ENCODE measurements around the gene TBC1D10A.

The TBC1D10A gene, protein sequence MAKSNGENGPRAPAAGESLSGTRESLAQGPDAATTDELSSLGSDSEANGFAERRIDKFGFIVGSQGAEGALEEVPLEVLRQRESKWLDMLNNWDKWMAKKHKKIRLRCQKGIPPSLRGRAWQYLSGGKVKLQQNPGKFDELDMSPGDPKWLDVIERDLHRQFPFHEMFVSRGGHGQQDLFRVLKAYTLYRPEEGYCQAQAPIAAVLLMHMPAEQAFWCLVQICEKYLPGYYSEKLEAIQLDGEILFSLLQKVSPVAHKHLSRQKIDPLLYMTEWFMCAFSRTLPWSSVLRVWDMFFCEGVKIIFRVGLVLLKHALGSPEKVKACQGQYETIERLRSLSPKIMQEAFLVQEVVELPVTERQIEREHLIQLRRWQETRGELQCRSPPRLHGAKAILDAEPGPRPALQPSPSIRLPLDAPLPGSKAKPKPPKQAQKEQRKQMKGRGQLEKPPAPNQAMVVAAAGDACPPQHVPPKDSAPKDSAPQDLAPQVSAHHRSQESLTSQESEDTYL

DNA sequence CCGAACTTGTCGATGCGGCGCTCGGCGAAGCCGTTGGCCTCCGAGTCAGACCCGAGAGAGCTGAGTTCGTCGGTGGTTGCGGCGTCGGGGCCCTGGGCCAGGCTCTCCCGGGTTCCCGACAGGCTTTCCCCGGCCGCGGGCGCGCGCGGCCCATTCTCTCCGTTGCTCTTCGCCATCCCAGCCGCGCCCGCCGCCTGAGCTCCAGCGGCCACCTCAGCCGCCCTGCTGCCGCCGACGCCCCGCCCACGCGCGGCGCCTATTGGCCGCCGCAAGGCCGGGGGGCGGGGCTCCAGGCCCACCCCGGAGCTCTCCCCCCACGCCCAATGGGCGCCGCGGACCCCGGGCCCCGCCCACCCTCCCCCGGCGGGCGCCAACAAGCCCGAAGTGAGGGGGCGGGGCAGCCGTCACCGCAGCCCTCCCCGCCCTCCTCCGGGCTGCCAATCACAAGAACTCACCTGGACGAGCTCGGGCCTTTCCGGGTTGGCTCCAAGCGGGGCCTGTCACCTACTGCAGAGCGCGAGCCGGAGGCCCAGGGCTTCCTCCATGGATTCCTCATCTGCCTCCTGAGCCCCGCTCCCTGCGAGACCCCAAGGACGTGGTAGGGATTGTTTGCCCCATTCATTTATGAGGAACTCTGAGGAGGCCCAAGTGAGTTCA is at the start of gene TBC1D10A:
TBC1D10A (minus strand) TSS at position 236 of the 657 bp plus-strand sequence; CDS start at position 176, 60 bp downstream.
- in situ Hi-C loops (cut with MboI; ENCODE audit: low sequenced_read_pairs) = no loop called here

DNA sequence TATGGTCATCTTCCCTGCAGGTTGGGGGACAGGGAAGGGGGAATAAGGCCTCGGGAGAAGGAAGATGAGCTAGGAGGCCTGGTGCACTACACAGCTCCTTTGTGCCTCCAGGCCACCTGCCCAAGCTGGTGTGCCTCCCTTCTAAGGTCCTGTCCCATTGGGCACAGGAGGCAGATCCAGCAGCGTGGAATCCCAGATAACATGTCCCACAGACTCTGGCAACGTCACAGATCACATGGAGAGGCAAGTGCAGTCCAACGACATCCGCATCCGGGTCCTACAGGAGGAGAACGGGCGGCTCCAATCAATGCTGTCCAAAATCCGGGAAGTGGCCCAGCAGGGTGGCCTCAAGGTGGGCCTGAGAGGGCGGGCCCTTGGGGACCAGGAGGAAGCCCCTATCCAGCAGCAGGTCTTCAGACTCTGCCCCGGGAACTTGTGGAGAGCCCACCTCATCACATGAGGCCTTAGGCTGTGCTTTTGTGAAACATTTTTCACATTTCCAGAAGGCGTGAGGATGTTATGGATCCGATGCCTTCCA is 48.6 kb upstream of the TBC1D10A start:
- in situ Hi-C loops (cut with MboI; ENCODE audit: low sequenced_read_pairs) = no loop called here

DNA sequence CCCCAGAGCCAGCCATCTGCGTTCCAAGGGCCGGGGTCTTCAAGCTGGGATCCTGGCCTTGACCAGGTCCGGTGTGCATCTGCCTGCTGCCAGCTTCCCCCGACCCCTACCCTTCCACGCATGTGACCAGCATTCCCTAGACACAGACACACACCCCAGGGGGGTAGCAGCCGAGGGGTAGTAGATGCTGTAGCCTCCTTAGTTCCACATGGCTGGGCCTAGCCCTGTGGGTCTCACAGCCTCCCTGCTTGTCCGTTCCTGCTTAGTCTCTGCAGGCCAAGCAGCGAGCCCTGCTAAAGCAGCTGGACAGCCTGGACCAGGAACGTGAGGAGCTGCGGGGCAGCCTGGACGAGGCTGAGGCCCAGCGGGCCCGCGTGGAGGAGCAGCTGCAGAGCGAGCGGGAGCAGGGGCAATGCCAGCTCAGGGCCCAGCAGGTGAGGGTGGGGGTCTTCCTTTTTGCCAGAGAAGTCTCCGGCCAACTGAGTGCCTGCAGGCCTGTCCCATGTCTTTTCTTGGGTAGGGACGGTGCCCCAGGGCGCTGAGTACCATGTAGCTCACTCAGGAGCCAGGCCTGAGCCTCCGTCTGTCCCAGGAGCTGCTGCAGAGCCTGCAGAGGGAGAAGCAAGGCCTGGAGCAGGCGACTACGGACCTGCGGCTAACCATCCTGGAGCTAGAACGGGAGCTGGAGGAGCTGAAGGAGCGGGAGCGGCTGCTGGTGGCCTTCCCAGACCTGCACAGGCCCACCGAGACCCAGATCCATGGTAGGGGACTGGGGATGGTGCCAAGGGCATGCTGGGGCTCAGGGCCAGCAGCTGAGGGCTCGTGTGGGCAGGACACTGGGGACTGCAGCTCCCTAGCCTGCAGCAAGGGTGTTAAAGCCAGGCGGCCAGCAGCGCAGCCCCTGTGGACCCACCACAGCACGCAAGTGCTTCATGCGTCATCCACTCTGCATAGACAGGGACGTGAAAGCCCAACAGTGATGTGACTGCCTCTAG is 46.9 kb upstream of the TBC1D10A start:
- in situ Hi-C loops (cut with MboI; ENCODE audit: low sequenced_read_pairs) = no loop called here

DNA sequence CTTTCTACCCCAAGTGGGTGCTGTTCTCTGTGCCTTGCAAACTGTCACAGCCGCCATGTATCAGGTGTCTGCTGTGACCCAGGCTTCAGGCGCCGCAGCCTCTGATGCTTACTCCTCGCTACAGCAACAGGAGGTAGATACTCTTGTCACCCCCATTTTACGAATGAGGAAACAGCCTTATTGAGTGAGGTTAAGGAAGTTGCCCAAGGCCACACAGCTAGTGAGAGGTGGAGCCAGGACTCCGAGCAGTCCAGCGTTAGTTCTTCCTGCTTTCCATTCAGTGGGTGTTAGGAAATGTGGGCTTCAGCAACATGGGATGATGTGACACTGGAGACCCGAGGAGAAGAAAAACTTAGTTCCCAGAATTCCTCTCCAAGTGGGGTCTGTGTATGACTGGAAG is 46.2 kb upstream of the TBC1D10A start:
- in situ Hi-C loops (cut with MboI; ENCODE audit: low sequenced_read_pairs) = no loop called here

DNA sequence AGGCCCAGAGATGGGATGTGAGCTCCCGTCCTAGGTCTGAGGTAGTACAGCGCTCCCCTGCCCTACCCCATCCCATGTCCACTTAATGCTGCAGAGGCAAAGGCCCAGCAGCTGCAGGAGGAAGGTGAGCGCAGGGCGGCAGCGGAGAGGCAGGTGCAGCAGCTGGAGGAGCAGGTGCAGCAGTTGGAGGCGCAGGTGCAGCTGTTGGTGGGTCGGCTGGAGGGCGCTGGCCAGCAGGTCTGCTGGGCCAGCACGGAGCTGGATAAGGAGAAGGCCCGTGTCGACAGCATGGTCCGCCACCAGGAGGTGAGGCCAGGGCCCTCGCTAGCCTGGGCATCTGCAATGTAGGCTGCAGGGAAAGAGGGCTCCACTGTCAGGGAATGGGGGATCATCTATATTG is 45.2 kb upstream of the TBC1D10A start:
- in situ Hi-C loops (cut with MboI; ENCODE audit: low sequenced_read_pairs) = no loop called here

DNA sequence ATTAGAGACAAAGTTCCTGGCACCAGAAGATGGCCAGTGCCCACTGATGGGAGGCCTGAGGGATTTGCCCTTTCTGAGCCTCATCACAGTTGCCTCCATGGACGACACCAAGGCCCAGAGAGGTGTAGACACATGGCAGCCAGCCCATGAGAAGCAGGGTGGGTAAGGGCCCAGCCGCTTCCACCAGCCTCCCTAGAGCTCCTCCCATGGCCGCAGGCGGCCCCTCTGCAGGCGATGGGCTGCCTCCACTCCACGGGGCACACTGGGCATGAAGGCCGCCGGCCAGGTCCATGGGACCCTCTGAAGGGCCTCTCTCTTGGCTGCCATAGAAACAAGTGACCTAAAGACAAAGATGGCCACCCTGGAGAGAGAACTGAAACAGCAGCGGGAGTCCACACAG is 44.6 kb upstream of the TBC1D10A start:
- in situ Hi-C loops (cut with MboI; ENCODE audit: low sequenced_read_pairs) = no loop called here

DNA sequence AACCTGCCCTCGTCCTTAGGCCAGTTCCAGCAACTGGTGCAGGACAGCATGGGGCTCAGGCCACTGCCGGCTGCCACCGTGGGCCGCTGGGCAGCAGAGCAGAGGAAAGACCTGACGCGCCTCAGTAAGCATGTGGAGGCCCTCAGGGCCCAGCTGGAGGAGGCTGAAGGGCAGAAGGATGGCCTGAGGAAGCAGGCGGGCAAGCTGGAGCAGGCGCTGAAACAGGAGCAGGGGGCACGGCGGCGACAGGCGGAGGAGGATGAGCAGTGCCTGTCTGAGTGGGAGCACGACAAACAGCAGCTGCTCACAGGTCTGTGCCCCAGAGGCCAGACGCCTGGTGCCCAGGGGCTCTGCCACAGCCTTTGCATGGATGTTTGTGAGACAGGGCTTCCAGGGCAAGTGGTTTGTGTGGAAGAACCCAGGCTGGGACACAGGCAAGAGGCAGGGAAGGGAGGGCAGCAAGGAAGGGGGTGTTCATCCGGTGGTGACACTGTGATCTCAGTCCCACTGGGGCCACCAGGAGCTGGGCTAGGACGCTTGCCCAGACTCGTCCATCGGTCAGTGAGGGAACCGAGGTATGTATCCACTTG is 44.0 kb upstream of the TBC1D10A start:
- in situ Hi-C loops (cut with MboI; ENCODE audit: low sequenced_read_pairs) = no loop called here

DNA sequence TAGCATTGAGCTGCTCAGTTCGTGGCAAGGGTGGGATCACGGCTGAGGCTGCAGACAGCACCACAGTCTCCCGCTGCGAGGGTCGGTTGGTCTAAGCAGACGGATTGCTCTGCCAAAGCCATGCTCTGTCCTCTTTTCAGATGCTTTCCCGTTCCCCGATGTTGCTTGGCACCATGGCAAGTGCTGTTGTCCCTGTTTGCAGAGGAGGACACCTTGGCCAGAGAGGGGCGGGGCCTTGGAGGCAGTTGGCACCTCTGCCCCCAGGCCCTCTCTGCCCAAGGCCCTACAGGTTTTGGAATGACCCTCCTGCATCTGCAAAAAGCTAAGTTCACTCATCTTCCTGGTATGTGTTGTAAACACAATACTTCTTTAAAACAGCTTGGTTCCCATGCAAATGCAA is 41.7 kb upstream of the TBC1D10A start:
- in situ Hi-C loops (cut with MboI; ENCODE audit: low sequenced_read_pairs) = no loop called here

DNA sequence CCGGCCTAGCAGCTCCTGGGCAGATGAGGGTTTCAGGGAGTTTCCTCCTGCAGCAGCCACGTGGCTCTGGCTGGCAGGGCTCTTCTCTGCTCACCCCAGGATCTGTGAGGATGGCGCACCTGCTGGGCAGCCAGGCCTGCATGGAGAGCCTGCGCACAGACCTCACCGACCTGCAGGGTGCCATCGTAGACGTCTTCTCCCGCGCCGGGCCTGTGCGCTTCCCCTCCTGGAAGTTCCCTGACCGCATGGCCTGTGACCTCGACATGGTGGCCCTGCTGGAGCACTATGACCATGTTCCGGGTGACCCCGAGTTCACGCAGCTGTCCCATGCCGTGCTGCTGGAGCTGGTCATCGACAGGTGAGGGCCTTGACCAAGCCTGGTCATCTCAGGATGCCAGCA is 39.1 kb upstream of the TBC1D10A start:
- in situ Hi-C loops (cut with MboI; ENCODE audit: low sequenced_read_pairs) = no loop called here

DNA sequence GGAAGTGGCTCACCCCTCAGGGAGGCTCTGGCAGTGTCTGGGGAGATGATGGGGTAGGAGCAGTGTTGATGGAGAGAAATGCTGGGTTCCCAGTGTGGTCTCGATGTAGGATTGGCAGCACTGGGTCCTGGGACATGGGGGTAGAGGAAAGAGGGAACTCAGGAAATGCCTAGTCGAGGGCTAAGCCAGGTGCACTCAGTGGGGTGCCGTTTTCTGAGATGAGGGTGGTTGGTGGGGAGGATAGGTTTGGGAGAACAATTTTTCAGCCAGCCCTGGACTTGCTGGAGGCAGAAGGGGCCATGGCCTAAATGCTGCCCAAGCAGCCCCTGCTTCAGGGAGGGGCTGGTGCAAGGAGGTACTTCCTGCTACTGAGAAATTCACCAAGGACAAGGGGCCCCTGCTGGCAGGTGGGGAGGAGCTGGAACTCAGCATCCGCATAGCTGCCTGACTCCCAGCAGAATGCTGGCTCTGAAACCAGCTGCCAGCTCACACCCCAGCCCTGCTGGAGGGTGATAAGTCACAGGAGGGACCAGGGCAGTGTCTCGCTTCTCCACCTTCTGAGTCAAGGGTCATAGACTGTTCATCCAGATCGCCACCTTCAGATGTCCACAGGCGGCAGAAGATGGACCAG is 36.0 kb upstream of the TBC1D10A start:
- in situ Hi-C loops (cut with MboI; ENCODE audit: low sequenced_read_pairs) = no loop called here

DNA sequence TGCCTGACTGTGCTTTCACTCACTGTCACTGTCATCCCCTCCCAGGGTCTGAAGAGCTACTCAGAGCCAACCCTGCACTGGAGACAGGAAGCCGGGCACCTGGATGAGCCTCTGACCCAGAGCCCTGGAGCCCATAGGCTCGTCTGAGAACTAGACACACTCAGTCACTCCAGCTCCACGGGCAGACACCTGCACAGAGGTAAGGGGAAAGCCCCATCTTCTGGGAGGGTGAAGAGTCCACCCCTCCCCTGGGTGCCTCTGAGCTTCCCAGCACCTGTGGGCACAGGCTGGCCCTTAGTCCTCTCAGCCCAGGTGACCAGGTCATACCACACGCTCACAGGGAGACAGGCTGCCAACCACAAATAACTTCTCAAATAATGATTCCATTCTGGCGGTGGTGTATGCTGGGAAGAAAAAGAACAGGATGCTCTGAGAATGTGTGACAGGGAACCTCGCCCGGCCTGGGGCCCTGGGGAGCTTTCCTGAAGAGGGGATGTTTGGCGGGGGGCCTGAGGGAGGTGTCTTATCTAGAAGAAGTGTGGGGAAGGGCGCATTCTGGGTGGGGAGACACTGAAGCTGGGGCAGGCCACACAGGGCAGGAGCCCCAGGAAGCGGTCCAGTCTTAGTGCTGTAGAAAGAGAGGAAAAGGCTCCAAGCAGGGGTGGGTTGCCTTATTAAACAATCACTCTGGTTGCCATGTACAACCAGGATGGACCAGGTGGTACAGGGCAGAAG is 35.3 kb upstream of the TBC1D10A start:
- in situ Hi-C loops (cut with MboI; ENCODE audit: low sequenced_read_pairs) = no loop called here

DNA sequence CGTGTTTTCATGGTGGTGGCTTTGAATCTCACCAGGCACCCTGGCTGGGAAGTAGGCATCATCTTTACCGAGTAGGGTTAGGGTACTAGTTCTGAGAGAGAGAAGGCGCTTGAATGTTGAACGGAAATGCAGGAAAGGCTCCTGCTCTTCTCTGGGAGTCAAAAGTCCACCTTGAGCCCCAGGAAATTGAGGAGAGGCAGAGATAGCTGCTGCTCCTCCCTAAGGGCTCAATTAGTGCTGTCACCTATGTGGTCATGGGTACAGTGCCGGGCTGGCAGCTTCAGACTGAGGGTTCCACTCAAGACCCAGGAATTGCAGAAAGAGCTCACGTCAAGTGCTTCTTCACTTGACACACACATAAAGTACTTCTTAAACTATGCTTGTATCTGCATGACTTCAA is 31.8 kb upstream of the TBC1D10A start:
- in situ Hi-C loops (cut with MboI; ENCODE audit: low sequenced_read_pairs) = no loop called here

DNA sequence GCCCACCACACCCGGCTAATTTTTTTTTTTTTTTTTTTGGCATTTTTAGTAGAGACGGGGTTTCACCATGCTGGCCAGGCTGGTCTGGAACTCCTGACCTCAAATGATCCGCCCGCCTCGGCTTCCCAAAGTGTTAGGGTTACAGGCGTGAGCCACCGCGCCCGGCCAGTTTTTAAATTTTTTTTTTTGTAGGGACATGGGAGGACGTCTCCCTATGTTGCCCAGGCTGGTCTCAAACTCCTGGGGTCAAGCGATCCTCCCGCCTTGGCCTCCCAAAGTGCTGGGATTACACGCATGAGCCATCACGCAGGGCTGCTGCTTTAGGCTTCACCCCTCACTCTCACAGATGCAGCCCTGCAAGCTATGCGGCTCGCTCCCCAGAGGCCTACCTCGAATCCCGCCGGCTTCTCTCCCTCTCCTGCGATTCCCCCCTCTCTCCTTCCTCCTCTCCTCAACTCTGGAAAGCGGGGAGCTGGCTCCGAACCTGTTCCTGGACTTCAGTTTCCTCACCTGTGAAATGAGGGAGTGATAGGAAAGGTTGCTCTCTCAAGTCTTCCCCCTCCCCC is 31.0 kb upstream of the TBC1D10A start:
- in situ Hi-C loops (cut with MboI; ENCODE audit: low sequenced_read_pairs) = no loop called here

DNA sequence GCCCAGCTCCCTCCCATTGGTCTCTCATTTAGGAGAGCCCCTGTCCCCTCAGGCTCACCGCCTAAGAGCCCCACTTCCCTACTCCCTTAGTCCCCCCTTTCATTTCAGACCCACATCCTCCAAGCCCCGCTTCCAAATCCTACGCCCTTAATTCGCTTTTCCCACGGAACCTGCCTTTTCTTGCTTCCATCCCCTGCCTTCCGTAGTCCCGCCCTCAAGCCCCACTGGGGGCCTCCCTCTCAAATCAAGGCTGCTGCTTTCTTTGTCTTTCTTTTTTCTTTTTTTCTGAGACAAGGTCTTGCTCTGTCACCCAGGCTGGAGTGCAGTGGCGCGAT is 30.5 kb upstream of the TBC1D10A start:
- in situ Hi-C loops (cut with MboI; ENCODE audit: low sequenced_read_pairs) = no loop called here

DNA sequence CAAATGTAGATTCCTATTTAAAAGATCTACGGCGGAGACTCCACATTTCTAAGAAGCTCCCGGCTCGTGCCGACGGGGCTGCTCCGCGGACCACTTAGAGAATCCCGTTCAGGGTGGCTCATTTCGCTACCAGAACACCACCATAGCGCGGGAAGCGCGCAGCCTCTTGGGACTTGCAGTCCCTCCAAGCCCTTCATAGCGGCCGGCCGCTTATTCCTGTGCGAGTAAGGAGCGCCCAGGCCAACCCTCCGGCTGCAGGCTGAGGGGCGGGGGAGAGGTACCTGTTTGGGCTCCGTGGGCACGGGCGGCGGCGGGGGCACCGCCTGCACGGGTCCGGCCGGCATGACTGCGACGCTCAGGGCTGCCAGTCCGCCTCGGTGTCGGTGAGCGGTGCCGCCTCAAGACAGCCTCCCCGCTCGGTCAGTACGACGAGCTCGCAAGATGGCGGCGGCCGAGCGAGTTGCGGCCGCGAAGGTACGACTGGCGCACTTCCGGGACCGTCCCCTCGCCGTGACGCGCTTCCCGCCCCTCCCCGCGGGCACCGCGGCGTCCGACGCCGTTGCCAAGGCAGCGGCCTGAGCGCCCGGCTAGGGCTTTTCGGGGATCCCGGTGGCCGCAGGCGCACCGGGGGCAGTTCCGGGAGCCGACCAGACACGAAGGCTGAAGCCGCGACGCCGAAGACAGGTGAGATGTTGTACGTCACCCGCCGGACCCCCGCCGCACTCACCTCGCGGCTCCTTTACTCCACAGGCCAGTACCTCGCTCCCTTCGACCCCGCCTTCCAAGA is 29.9 kb upstream of the TBC1D10A start, which contains the start of the genes CCDC157 and SF3A1:
CCDC157 (plus strand) TSS at position 559 of the 787 bp plus-strand sequence. CDS start 8,994 bp downstream, outside the sequence.
SF3A1 (minus strand) TSS at position 446 of the 787 bp plus-strand sequence; CDS start at position 344, 102 bp downstream.
- in situ Hi-C loops (cut with MboI; ENCODE audit: low sequenced_read_pairs) = no loop called here

DNA sequence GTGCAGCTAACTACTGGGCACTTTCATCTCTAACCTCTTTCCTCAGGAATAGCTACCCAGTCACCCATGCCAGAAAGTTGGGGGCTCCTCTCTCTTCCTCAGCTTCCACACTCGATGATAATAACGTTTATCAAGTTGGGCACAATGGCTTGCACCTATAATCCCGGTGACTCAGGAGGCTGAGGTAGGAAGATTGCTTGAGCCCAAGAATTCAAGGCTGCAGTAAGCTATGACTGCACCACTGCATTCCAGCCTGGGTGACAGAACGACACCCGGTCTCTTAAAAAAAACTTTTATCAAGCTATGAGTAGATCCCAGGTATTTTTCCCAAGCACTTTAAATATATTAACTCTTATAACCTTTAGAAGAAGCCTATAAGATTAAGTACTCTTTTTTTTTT is 27.9 kb upstream of the TBC1D10A start:
- in situ Hi-C loops (cut with MboI; ENCODE audit: low sequenced_read_pairs) = no loop called here

DNA sequence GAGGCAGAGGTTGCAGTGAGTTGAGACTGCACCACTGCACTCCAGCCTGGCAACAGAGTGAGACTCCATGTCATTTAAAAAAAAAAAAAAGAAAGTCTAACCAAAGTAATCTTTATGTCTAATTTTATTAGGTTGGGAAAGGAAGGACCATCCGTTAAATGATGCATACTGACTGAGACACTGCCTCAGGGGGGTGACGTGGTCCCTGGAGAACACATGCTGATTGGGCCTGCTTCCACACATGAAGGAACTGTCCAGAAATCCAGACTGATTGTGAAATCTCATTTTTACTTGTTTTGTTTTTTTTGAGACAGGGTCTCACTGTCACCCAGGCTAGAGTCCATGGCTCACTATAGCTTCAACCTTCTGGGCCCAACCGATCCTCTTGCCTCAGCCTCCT is 24.5 kb upstream of the TBC1D10A start:
- in situ Hi-C loops (cut with MboI; ENCODE audit: low sequenced_read_pairs) = no loop called here

DNA sequence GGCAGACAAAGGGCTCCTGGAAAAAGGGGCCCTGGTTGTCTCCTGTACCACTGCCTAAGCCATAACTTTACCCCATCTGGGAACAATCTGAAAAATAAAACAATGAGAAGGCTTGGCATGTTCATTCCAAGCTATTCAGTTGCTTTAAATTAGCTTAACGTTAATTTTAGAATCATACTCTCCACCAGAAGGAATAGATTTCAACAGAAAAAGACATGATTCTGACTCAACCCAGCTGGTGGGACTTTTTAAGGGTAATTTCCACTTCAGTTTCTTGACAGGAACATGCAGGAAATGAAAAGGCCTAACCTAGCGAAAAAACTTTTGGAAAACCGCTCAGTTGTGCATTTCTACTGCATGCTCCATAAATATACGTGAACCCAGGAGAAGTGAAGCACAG is 22.1 kb upstream of the TBC1D10A start:
- in situ Hi-C loops (cut with MboI; ENCODE audit: low sequenced_read_pairs) = no loop called here

Measured in HL-60/S4 (cell line).